CD4-positive, alpha-beta T cell treated with Interleukin-10 for 1 hour (primary cell): ENCODE data around the gene CHPT1.

Experiments
- DNase-seq: peaks from one replicate; pipeline ENCODE4 v3.0.0-alpha.2; 2020

The CHPT1 gene

DNA sequence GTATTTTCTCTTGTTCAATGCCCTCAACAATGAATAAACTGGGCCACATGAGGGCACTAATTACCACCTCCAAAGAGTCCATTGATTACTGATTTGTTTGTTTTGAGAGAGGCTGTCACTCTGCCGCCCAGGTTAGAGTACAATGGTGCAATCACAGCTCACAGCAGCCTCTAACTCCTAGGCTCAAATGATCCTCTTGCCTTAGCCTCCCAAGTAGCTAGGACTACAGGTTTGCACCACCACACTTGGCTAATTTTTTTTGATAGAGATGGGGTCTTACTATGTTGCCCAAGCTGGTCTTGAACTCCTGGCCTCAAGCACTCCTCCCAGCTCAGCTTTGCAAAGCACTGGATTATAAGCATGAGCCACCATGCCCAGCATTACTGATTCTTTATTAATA lies 70.1 kb downstream of the CHPT1 start:
- DNase-seq, result no peak

DNA sequence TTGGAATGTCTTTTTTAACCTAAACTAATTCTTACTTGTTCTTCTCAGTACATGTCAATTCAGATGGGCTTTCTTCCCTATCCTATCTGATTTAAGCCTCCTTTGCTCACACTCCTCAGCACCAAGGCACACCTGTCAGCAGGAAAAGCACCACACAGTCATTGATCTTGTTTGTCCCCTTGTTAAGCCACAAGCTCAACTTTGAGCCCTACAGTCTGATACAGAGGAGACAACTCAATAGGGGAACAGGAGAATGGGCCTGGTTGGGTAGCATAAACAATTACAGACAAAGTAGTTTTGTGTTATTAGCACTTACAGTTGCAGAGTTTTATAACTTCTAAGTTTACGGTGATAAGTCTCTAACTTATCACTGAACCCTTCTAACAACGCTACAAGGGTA lies 71.3 kb downstream of the CHPT1 start:
- DNase-seq, result no peak

DNA sequence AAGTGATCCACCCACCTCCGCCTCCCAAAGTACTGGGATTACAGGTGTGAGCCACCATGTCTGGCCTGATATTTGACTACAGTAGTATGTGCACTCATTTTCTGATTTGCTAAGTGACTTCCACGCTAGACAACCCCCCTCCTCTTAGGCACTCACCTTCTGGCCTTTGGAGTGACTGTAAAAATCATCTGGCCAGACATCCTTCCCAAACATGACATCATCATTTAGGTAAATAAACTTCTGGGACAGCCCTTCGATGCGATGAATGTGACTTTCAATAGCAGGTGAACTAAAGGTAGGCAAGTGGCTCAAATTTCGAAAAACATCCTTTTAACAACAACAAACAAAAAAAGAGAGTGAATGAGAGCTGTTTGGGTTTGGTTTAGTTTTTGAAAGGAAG lies 72.4 kb downstream of the CHPT1 start:
- DNase-seq, result no peak

DNA sequence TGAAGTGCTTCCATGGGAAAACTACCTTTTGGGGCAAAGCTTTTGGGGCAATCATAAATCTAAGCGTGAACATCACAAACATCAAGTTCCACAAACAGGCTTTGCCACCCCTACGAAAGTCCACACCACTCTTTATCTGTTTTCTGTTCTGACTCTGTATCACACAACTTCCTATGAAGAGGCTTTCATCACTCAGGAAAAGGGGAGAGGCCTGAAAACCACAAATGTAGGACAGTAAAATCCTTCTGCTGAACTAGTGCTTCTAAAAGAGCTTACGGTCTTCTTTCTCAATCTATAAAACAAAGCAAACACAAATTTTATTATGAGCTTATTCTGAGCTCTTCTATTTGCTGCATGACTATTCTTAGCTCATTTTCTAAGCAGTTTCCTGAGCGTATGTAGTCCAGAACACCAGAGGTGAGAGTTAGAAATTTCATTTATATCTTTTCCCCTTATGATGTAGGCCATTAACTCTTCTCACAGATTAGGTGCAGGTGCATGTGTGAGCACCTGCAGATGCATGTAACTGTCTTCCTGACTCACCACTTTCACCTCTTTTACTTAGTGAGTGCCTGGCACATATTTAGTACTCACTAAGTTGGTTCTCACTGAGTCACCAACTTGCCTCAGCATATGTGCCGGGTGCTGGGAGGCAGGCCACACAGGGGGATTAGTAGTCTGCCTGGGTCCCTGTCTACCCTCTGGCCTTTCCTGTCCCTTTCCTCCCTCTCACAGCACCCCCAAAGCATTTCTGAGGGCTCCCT lies 74.8 kb downstream of the CHPT1 start:
- DNase-seq, result no peak

DNA sequence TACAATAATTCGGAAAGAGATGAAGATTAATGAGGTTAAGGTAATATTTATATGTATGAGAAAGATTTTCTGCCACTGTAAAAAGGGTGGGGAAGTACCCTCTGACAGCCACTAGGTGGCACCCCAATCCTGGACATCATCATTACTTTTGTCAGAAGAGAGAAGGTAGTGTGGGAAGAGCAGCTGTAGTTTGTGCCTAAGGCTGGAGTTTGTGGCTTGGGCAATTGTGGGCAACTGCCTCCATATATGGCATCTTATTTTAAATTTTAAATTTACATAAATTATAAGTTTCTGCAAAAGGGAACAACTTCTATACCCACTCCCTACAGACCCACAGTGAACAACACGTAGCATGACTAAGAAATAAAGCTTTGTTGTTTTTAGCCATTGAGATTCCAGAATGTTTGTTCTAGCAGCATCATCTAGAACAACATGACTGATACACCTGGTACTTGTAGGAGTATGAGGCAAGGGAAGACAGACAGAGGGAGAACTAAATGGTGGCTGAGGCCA lies 76.3 kb downstream of the CHPT1 start:
- peak; percentile 80 for DNase-seq

DNA sequence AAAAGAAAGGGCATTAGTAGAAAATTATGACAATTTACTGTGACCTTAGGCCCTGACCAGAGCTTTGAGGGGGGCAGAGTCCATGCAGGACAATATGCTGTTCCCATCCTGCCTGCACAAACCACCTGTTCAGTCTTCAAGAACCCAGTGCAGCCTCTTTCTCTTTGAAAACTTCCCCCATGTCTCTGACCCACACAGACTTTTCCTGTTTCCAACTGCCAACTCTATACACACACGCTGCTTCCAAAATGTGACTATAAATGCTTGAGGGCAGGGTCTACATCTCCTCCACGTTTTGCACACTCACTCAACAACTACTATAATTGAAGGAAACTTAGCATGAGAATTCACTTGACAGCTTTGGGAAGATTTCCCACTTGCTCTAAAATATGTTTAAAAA lies 78.4 kb downstream of the CHPT1 start:
- no peak for DNase-seq

DNA sequence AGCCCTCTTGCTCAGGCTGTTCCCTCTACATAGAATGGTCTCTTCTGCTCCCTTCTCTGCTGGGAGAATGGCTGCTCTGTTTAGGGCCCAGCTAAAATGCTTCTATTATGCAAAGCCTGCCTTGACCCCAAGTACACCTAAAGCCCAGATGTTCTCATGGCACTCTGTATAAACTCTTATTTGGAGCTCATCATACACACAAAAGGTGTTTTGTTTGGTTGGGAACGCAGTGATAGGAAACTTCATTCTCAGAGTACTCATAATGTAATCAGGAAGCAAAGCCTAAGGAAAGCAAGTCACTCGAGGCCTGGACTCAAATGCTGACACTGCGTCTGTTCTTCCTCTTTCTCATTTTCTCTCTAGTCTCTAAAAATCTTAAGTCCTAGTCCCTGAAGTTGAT lies 80.0 kb downstream of the CHPT1 start:
- no peak for DNase-seq

DNA sequence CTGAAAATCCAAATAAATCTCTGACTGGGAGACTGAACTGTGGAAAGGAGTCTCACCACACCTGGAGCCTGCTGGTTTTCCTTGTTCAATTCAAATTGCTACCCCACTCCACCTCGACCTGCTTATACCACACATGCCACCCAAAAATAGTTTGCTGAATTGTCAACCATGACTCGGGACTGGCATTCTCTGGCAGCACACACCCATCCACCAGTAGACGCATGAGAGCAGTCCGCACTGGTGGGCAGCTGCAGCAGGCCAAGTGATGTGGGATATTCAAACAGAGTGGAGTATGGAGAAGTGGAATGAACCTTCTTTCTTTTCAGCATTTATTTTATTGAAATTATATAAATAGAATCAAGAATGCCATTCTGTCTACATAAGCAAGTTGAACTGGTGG lies 80.5 kb downstream of the CHPT1 start:
- no peak for DNase-seq
